ENCODE measurements around the gene PTPRT. TPM values are rescaled to one million over a fixed set of nuclear protein-coding genes. Genes with fewer than 3 reads are reported as not detected.

The PTPRT gene
- total RNA-seq, 3 donors from 2014 or later: 0.32 to 6.3 (median 4.9) TPM

- Histone ChIP-seq H3K27ac (no peak overlapping the region), H3K9me3 (no peaks in the 10 kb centered on the region), H3K36me3 (no peaks in the 10 kb centered on the region), H3K4me3 (no peak overlapping the region), H3K4me1 (no peaks in the 10 kb centered on the region), H3K27me3 (no peaks in the 10 kb centered on the region)
- DNase-seq (ENCODE audit: low spot score in 2 of 2): no peak
- intact Hi-C loops (cut with DNase I; ENCODE audit: low total_unique reads): no loop called here
- TF ChIP-seq CTCF (IDR thresholded peaks at IDR 0.05) (no peak), POLR2A (IDR thresholded peaks at IDR 0.05) (no peak), POLR2AphosphoS5 (IDR thresholded peaks at IDR 0.05) (no peak)
Measured at GRCh38 chr20:42978184-42978974, 211.3 kb downstream of the PTPRT start.

- no peak for DNase-seq (ENCODE audit: low spot score in 2 of 2)
- no peaks in the 10 kb centered on the region for H3K36me3 ChIP-seq
- TF ChIP-seq POLR2A (IDR thresholded peaks at IDR 0.05) (no peak), CTCF (IDR thresholded peaks at IDR 0.05) (no peak), POLR2AphosphoS5 (IDR thresholded peaks at IDR 0.05) (no peak)
Measured at GRCh38 chr20:42975974-42976373, 213.7 kb downstream of the PTPRT start.

GRCh38 chr20:42974347-42974746 is 215.4 kb downstream of the PTPRT start:
- Histone ChIP-seq H3K4me1 (no peaks in the 10 kb centered on the region), H3K36me3 (no peaks in the 10 kb centered on the region), H3K27me3 (no peaks in the 10 kb centered on the region), H3K4me3 (no peak overlapping the region), H3K9me3 (no peaks in the 10 kb centered on the region), H3K27ac (no peak overlapping the region)
- DNase-seq (ENCODE audit: low spot score in 2 of 2): no peak
- TF ChIP-seq CTCF (IDR thresholded peaks at IDR 0.05): no peak
- TF ChIP-seq POLR2AphosphoS5 (IDR thresholded peaks at IDR 0.05): no peak
- TF ChIP-seq POLR2A (IDR thresholded peaks at IDR 0.05): no peak
- intact Hi-C loops (cut with DNase I; ENCODE audit: low total_unique reads): no loop called here

More at GRCh38 chr20:42975974-42976373, 213.7 kb downstream of the PTPRT start:
- H3K9me3 ChIP-seq: no peaks in the 10 kb centered on the region
- intact Hi-C loops (cut with DNase I; ENCODE audit: low total_unique reads): no loop called here
- no peak overlapping the region for H3K27ac ChIP-seq
- H3K4me1 ChIP-seq: no peaks in the 10 kb centered on the region
- no peak overlapping the region for H3K4me3 ChIP-seq
- no peaks in the 10 kb centered on the region for H3K27me3 ChIP-seq

GRCh38 chr20:42972591-42972990 is 217.1 kb downstream of the PTPRT start:
- no peaks in the 10 kb centered on the region for H3K36me3 ChIP-seq
- intact Hi-C loops (cut with DNase I; ENCODE audit: low total_unique reads): no loop called here

More at GRCh38 chr20:42972591-42972990, 217.1 kb downstream of the PTPRT start:
- Histone ChIP-seq H3K9me3 (no peaks in the 10 kb centered on the region), H3K4me1 (no peaks in the 10 kb centered on the region), H3K27ac (no peak overlapping the region), H3K27me3 (no peaks in the 10 kb centered on the region), H3K4me3 (no peak overlapping the region)
- no peak for DNase-seq (ENCODE audit: low spot score in 2 of 2)
- TF ChIP-seq POLR2A (IDR thresholded peaks at IDR 0.05) (no peak), POLR2AphosphoS5 (IDR thresholded peaks at IDR 0.05) (no peak), CTCF (IDR thresholded peaks at IDR 0.05) (no peak)

Data from breast epithelium (tissue), 4 donors.